Thyroid gland (tissue), 4 donors: ENCODE results near the gene LMBR1L. TPM values are rescaled to one million over a fixed set of nuclear protein-coding genes. Genes with fewer than 3 reads are reported as not detected.

ENCODE experiments used
- DNase-seq, 2 donors: peaks; one replicate each; pipeline ENCODE4 v3.0.0-alpha.2; 2019
- H3K27ac ChIP-seq, 3 donors: fragments of 200-600 bp; sonication (generic); 1 replicate in 2 of 3; 2 replicates in 1 of 3; pipeline ENCODE4 v1.5.1; 2016 to 2019; ENCODE audit warnings: mild to moderate bottlenecking in 1 of 3, moderate library complexity in 1 of 3
- H3K27me3 ChIP-seq: fragments of 200-600 bp; sonication (generic); one replicate; pipeline ENCODE4 v1.5.1; 2019
- H3K36me3 ChIP-seq, 2 donors: fragments of 200-600 bp; sonication (generic); one replicate each; pipeline ENCODE4 v1.5.1; 2016 to 2019
- H3K4me1 ChIP-seq, 2 donors: fragments of 200-600 bp; sonication (generic); one replicate each; pipeline ENCODE4 v1.5.1; 2017 to 2019
- H3K4me3 ChIP-seq, 3 donors: fragments of 200-600 bp; sonication (generic); replicated peaks in 1 of 3; 1 replicate in 2 of 3; 2 replicates in 1 of 3; pipeline ENCODE4 v1.5.1; 2016; ENCODE audit warnings: mild to moderate bottlenecking in 1 of 3
- H3K9me3 ChIP-seq: fragments of 200-600 bp; sonication (generic); one replicate; pipeline ENCODE4 v1.5.1; 2017
- CTCF ChIP-seq, 6 experiments: fragments of 200-600 bp in 3 of 6; fragments of 450-650 bp in 3 of 6; sonication (generic) in 3 of 6; IDR thresholded peaks; one replicate each; pipeline ENCODE4 v1.5.1; 2016 to 2019; ENCODE audit warnings: antibody characterized with exemption in 6 of 6, mild to moderate bottlenecking in 2 of 6, inconsistent platforms in 1 of 6, moderate library complexity in 1 of 6
- POLR2A ChIP-seq, 2 donors: fragments of 450-650 bp; IDR thresholded peaks; one replicate each; pipeline ENCODE4 v1.6.1; 2017; ENCODE audit warnings: antibody characterized with exemption in 2 of 2, mild to moderate bottlenecking in 2 of 2, moderate library complexity in 1 of 2
- WGBS, 2 donors: methylation state at CpG; one replicate each; pipeline ENCODE4 v1.1.5; 2017; 5-methylcytosine and 5-hydroxymethylcytosine counted together
- intact Hi-C: fragments of 100-400 bp; cut with DNase I; formaldehyde crosslinking; loops from one replicate; pipeline ENCODE4 v1.15.1; 2023
- small RNA-seq: library from RNA; depleted of rRNA; stranded (forward); fragments of <200 nt; gene quantifications from one replicate; pipeline ENCODE3, GENCODE V24; 2016
- total RNA-seq, 4 donors: library from RNA; depleted of rRNA; stranded (reverse); fragments of >200 nt; gene quantifications; one replicate each; pipeline ENCODE4 v1.2.3, GENCODE V29; 2016

LMBR1L gene
- total RNA-seq, 4 donors from 2014 or later = 30.4 to 54.8 (median 46.6) TPM

- Histone ChIP-seq H3K27me3 (no peaks in the 10 kb centered on the region), H3K9me3 (no peaks in the 10 kb centered on the region), H3K36me3 (peaks cover 89 to 96% of the 10 kb centered on the region in 2 donors), H3K27ac (no peak overlapping the region), H3K4me3 (no peak overlapping the region), H3K4me1 (no peaks in the 10 kb centered on the region)
- TF ChIP-seq CTCF (IDR thresholded peaks at IDR 0.05) = no peak
- TF ChIP-seq POLR2A (IDR thresholded peaks at IDR 0.05) = no peak
- intact Hi-C loops = no loop called here
- 90 to 91% methylated on average over 17 to 18 of the region's 20 CpGs for WGBS, 2 donors
- DNase-seq = no peak
Observed at GRCh38 chr12:49049566-49050224, 61.0 kb downstream of the LMBR1L start.

- intact Hi-C loops = no loop called here
- Histone ChIP-seq H3K4me1 (no peaks in the 10 kb centered on the region), H3K4me3 (no peak overlapping the region), H3K36me3 (peaks cover 91 to 98% of the 10 kb centered on the region in 2 donors), H3K9me3 (no peaks in the 10 kb centered on the region), H3K27me3 (no peaks in the 10 kb centered on the region), H3K27ac (no peak overlapping the region)
- WGBS, 2 donors = 91 to 94% methylated on average over 10 of the region's 10 CpGs
- DNase-seq = no peak
- TF ChIP-seq CTCF (IDR thresholded peaks at IDR 0.05) = no peak
- TF ChIP-seq POLR2A (IDR thresholded peaks at IDR 0.05) = no peak
Observed at GRCh38 chr12:49048953-49049352, 61.7 kb downstream of the LMBR1L start.

Small RNA genes within 50 kb of the gene (small RNA-seq; reads per million reads assigned to genes)
- not detected for gene RF00019

Other genes starting within 250 kb of the LMBR1L start
- gene RND1, start 245.0 kb downstream of the LMBR1L start, total RNA-seq = 1 to 10 TPM in 3 of 4 donors, under 1 TPM in 1; 0.68 to 3.0 (median 1.6) TPM
- 10 to 100 TPM in 3 of 4 donors, 1 to 10 TPM in 1; 9.0 to 20.1 (median 16.5) TPM for gene FKBP11, start 185.4 kb downstream of the LMBR1L start, total RNA-seq
- 100 to 1,000 TPM in 3 of 4 donors, 10 to 100 TPM in 1; 92.7 to 177 (median 136) TPM for gene ARF3, start 153.4 kb downstream of the LMBR1L start, total RNA-seq
- 1 to 10 TPM in 1 of 4 donors, under 1 TPM in 2, not detected in 1; 0.54 to 1.7 (median 0.59) TPM for gene WNT10B, start 139.1 kb downstream of the LMBR1L start, total RNA-seq
- gene WNT1, start 132.5 kb downstream of the LMBR1L start, total RNA-seq = not detected
- gene DDN, start 111.5 kb downstream of the LMBR1L start, total RNA-seq = under 1 TPM in 2 of 4 donors, not detected in 2; 0.11 to 0.13 TPM
- 10 to 100 TPM; 50.3 to 68.1 (median 59.9) TPM for gene PRKAG1, start 92.1 kb downstream of the LMBR1L start, total RNA-seq
- 100 to 1,000 TPM in 1 of 4 donors, 10 to 100 TPM in 3; 42.5 to 107 (median 71.6) TPM for gene KMT2D, start 50.1 kb downstream of the LMBR1L start, total RNA-seq
- under 1 TPM in 1 of 4 donors, not detected in 3; 0.98 TPM for gene RHEBL1, start 40.9 kb downstream of the LMBR1L start, total RNA-seq
- gene DHH, start 16.0 kb downstream of the LMBR1L start, total RNA-seq = under 1 TPM; 0.17 to 0.94 (median 0.44) TPM
- 100 to 1,000 TPM; 284 to 653 (median 477) TPM for gene TUBA1B, start 20.5 kb upstream of the LMBR1L start, total RNA-seq
- gene TUBA1A, start 78.2 kb upstream of the LMBR1L start, total RNA-seq = 10 to 100 TPM; 24.6 to 64.4 (median 32.1) TPM
- gene TUBA1C, start 154.2 kb upstream of the LMBR1L start, total RNA-seq = 100 to 1,000 TPM in 3 of 4 donors, 10 to 100 TPM in 1; 80.6 to 385 (median 212) TPM
- under 1 TPM in 1 of 4 donors, not detected in 3; 0.67 TPM for gene PRPH, start 184.3 kb upstream of the LMBR1L start, total RNA-seq
- gene TROAP, start 212.4 kb upstream of the LMBR1L start, total RNA-seq = 1 to 10 TPM in 1 of 4 donors, under 1 TPM in 2, not detected in 1; 0.56 to 2.6 (median 0.96) TPM
- gene C1QL4, start 226.3 kb upstream of the LMBR1L start, total RNA-seq = 1 to 10 TPM in 1 of 4 donors, under 1 TPM in 2, not detected in 1; 0.67 to 1.2 (median 0.73) TPM
- gene DNAJC22, start 236.0 kb upstream of the LMBR1L start, total RNA-seq = 10 to 100 TPM; 10.3 to 19.5 (median 17.5) TPM